NCI-H146 treated with DMSO at 0.1 percent for 48 hours (cell line): Measurements from ENCODE around the gene FIP1L1.
"Not testable (repeated sequence)": the region's sequence is repeated elsewhere in the genome, so short reads cannot be mapped to it uniquely, and the experiment has no call there.

Source experiments
- DNase-seq: peaks from one replicate; lab custom pipeline; 2025; ENCODE audit not compliant: unreplicated experiment; lab: John Stamatoyannopoulos, UW

The FIP1L1 gene

GRCh38 chr4:53377319-53378170 lies at the start of gene FIP1L1:
Gene FIP1L1 (plus strand): TSS chr4:53377641. CDS start chr4:53377839, 198 bp downstream.
- peak; percentile 89 for DNase-seq

- not testable (repeated sequence) for DNase-seq
Measured at GRCh38 chr4:53334916-53335315, 42.5 kb upstream of the FIP1L1 start.

- DNase-seq: not testable (repeated sequence)
Measured at GRCh38 chr4:53340145-53340544, 37.3 kb upstream of the FIP1L1 start.

GRCh38 chr4:53346392-53346791 lies 31.0 kb upstream of the FIP1L1 start:
- DNase-seq: not testable (repeated sequence)

- no peak for DNase-seq
Measured at GRCh38 chr4:53346920-53347852, 30.3 kb upstream of the FIP1L1 start.

- DNase-seq: no peak
Measured at GRCh38 chr4:53348046-53348445, 29.4 kb upstream of the FIP1L1 start.

- no peak for DNase-seq
Measured at GRCh38 chr4:53349091-53349491, 28.4 kb upstream of the FIP1L1 start.

- no peak for DNase-seq
Measured at GRCh38 chr4:53354012-53354722, 23.3 kb upstream of the FIP1L1 start.

- no peak for DNase-seq
Measured at GRCh38 chr4:53355930-53356521, 21.4 kb upstream of the FIP1L1 start.

- DNase-seq: no peak
Measured at GRCh38 chr4:53361451-53361850, 16.0 kb upstream of the FIP1L1 start.

GRCh38 chr4:53362093-53362492 lies 15.3 kb upstream of the FIP1L1 start:
- DNase-seq: no peak

GRCh38 chr4:53364624-53365023 lies 12.8 kb upstream of the FIP1L1 start:
- DNase-seq: no peak

GRCh38 chr4:53365121-53365485 lies 12.3 kb upstream of the FIP1L1 start:
- peak; percentile 43 for DNase-seq

GRCh38 chr4:53365486-53366300 lies 11.7 kb upstream of the FIP1L1 start, which contains the start of gene SCFD2:
Gene SCFD2 (minus strand): TSS chr4:53366061.
- peak; percentile 95 for DNase-seq

GRCh38 chr4:53366301-53366716 lies 11.1 kb upstream of the FIP1L1 start:
- no peak for DNase-seq

- no peak for DNase-seq
Measured at GRCh38 chr4:53367721-53368120, 9.7 kb upstream of the FIP1L1 start.

GRCh38 chr4:53371049-53371448 lies 6.4 kb upstream of the FIP1L1 start:
- DNase-seq: no peak

GRCh38 chr4:53371843-53372521 lies 5.5 kb upstream of the FIP1L1 start:
- DNase-seq: no peak

- DNase-seq: no peak
Measured at GRCh38 chr4:53374777-53375258, 2.6 kb upstream of the FIP1L1 start.
